Lower leg skin (tissue), 3 donors: ENCODE data around the gene REV3L.

Experiments used
- CTCF ChIP-seq, 3 donors: fragments of 450-650 bp; IDR thresholded peaks; one replicate each; pipeline ENCODE4 v1.5.1; 2016; ENCODE audit warnings: antibody characterized with exemption in 3 of 3, mild to moderate bottlenecking in 3 of 3, moderate library complexity in 2 of 3
- POLR2A ChIP-seq, 2 donors: fragments of 450-650 bp; IDR thresholded peaks; one replicate each; pipeline ENCODE4 v1.6.1; 2016 to 2017; ENCODE audit warnings: antibody characterized with exemption in 2 of 2, mild to moderate bottlenecking in 1 of 2, moderate library complexity in 1 of 2

GRCh38 chr6:111517965-111518364 lies 34.9 kb upstream of the REV3L start:
- TF ChIP-seq CTCF (IDR thresholded peaks at IDR 0.05) (no peak), POLR2A (IDR thresholded peaks at IDR 0.05) (no peak)
